Activated CD8-positive, alpha-beta memory T cell treated with anti-CD3 and anti-CD28 coated beads for 4 hours (primary cell): ENCODE results near the gene WASF2.

Source experiments
- DNase-seq, 2 donors: peaks; one replicate each; pipeline ENCODE4 v3.0.0-alpha.2; 2020; ENCODE audit warnings: low read depth in 2 of 2

The WASF2 gene

DNA sequence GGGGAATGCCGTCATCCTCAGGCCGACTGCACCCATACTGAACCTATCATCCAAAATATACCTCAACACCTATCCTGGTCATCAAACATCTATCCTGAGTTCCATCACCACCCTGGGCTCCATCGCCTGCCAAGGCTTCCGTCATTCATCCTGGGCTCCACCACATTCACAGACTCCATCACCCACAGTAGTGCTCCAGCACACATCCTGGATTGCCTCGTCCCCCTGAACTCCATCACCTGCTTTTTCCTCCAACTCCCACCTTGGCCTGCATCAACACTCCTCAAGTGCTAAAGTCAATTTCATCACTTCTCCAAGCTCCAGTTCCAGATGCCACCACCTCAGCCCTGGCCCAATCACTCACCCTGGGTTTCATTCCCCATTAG is 131.0 kb downstream of the WASF2 start:
- DNase-seq: no peak

DNA sequence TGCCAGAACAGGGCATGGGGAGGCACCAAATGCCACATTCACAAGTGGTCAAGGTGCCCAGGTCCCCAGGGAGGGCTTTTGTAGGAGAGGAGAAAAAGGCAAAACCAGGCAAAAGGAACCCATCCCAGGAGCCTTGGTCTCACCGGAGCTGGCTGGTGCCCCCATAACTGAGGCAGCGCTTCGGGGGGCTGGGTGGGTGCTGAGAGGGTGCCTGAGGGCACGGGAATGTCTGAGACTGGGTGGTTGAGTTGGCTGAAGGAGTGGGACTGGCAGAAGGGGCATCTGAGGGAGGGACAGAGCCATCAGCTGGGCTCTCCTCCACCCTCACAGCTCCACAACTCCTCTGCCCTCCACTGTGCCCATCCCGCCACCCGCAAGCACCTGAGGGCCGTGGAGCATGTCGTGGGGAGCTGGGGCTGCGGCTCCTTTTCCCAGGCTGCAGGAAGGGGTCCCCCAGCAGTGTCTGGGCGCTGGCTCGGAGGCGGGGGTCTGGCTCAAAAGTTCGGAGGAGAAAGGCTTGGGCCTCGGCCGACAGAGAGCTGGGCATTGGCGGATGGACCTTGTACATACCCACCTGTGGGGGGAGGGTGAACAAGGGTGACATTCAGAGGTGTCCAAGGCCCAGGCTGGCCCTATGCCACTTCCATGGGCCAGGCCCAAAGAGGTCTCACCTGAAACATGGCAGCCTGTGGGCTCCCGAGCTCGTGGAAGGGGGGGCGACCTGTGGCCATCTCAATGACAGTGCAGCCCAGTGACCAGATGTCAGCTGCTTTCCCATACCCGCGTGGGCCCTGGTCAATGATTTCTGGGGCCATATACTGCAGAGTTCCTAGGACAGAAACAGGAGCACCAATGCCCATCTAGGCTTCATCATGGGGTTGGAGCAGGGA is 131.7 kb downstream of the WASF2 start:
- no peak for DNase-seq

GRCh38 chr1:27357281-27358037 is 132.5 kb downstream of the WASF2 start:
- peak; percentile 59 to 61 for DNase-seq

- DNase-seq: no peak
Measured at GRCh38 chr1:27356619-27357280, 133.2 kb downstream of the WASF2 start.

GRCh38 chr1:27356277-27356618 is 133.7 kb downstream of the WASF2 start:
- no peak for DNase-seq

GRCh38 chr1:27355683-27356082 is 134.3 kb downstream of the WASF2 start:
- DNase-seq: no peak
